ENCODE measurements around the gene KIF6.
A peak's percentile ranks its signal among the peaks of the same experiment; 100 is the strongest.

DNA sequence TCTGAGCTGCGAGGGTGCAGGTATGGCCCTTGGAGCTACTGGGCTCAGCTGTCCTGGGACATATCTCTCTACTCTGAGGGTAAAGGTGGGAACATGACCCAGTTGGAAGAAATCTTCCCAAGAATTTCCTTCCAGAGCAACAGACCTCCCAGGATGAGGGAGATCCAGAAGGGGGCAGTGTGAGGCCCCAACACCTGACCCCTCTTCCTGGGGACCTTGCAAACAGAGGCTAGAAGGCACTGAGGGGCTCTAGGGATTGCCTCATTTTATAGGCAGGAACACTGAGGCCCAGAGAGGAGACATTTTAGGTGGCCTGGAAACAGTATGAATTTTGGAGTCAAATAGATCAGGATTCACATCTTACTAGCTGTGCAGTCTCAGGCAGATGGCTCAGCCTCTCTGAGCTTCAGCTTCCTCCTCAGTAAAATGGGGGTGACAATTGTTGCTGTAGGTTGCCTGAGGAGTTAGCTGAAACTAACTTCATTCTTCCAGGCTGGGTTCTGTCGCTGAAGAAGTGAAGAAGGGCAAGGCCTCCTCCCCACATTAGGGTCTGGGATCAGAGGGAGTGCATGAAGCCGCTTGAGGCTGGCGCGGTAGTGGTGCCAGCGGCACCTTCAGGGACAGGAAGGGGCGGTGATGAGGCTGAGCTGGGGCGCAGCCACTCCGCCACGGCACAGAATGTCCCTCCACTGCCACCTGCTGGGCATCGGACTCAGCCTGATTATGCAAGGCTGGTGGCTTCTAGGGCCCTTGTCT, 422.4 kb downstream of the KIF6 start:
- TF ChIP-seq, protein P1, sequence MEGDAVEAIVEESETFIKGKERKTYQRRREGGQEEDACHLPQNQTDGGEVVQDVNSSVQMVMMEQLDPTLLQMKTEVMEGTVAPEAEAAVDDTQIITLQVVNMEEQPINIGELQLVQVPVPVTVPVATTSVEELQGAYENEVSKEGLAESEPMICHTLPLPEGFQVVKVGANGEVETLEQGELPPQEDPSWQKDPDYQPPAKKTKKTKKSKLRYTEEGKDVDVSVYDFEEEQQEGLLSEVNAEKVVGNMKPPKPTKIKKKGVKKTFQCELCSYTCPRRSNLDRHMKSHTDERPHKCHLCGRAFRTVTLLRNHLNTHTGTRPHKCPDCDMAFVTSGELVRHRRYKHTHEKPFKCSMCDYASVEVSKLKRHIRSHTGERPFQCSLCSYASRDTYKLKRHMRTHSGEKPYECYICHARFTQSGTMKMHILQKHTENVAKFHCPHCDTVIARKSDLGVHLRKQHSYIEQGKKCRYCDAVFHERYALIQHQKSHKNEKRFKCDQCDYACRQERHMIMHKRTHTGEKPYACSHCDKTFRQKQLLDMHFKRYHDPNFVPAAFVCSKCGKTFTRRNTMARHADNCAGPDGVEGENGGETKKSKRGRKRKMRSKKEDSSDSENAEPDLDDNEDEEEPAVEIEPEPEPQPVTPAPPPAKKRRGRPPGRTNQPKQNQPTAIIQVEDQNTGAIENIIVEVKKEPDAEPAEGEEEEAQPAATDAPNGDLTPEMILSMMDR (IDR thresholded peaks at IDR 0.05): peak; percentile 71
- TF ChIP-seq RAD21 (conservative IDR thresholded peaks at IDR 0.05 in 1 of 2, IDR thresholded peaks at IDR 0.05 in 1 of 2) (peak; percentile 89 to 90), RFX5 (IDR thresholded peaks at IDR 0.05) (no peak), PHF8 (IDR thresholded peaks at IDR 0.05; ENCODE audit: borderline replicate concordance, low read depth) (no peak), MAX (IDR thresholded peaks at IDR 0.05) (no peak), JUNB (IDR thresholded peaks at IDR 0.05) (no peak), PBX3 (IDR thresholded peaks at IDR 0.05) (no peak), POLR2A (IDR thresholded peaks at IDR 0.05; ENCODE audit: low read length) (no peak), NR3C1 (IDR thresholded peaks at IDR 0.05) (no peak), RNF2 (IDR thresholded peaks at IDR 0.05; ENCODE audit: borderline replicate concordance, low read depth) (no peak), MAFK (IDR thresholded peaks at IDR 0.05; ENCODE audit: partially characterized antibody) (no peak), MYC (IDR thresholded peaks at IDR 0.05; ENCODE audit: borderline replicate concordance, low read length) (no peak), KDM1A (IDR thresholded peaks at IDR 0.05; ENCODE audit: low read depth) (no peak)
- TF ChIP-seq, protein P2, sequence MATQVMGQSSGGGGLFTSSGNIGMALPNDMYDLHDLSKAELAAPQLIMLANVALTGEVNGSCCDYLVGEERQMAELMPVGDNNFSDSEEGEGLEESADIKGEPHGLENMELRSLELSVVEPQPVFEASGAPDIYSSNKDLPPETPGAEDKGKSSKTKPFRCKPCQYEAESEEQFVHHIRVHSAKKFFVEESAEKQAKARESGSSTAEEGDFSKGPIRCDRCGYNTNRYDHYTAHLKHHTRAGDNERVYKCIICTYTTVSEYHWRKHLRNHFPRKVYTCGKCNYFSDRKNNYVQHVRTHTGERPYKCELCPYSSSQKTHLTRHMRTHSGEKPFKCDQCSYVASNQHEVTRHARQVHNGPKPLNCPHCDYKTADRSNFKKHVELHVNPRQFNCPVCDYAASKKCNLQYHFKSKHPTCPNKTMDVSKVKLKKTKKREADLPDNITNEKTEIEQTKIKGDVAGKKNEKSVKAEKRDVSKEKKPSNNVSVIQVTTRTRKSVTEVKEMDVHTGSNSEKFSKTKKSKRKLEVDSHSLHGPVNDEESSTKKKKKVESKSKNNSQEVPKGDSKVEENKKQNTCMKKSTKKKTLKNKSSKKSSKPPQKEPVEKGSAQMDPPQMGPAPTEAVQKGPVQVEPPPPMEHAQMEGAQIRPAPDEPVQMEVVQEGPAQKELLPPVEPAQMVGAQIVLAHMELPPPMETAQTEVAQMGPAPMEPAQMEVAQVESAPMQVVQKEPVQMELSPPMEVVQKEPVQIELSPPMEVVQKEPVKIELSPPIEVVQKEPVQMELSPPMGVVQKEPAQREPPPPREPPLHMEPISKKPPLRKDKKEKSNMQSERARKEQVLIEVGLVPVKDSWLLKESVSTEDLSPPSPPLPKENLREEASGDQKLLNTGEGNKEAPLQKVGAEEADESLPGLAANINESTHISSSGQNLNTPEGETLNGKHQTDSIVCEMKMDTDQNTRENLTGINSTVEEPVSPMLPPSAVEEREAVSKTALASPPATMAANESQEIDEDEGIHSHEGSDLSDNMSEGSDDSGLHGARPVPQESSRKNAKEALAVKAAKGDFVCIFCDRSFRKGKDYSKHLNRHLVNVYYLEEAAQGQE (IDR thresholded peaks at IDR 0.05): no peak

All from A549 (cell line).